Spleen (tissue), 11 donors: ENCODE measurements around the gene SETD1A. TPM values are rescaled to one million over a fixed set of nuclear protein-coding genes. Genes with fewer than 3 reads are reported as not detected.

Source experiments
- DNase-seq: peaks from one replicate; pipeline ENCODE4 v3.0.0-alpha.2; 2020
- H3K27ac ChIP-seq, 8 donors: fragments of 200-600 bp; sonication (generic) in 7 of 8; 1 replicate in 4 of 8; 2 replicates in 4 of 8; pipeline versions ENCODE4 v1.5.0 to v1.8.0; 2016 to 2021; ENCODE audit warnings: inconsistent platforms in 4 of 8, mild to moderate bottlenecking in 4 of 8, moderate library complexity in 1 of 8
- H3K27me3 ChIP-seq, 7 donors: fragments of 200-600 bp; sonication (generic) in 6 of 7; replicated peaks in 1 of 7; 1 replicate in 4 of 7; 2 replicates in 3 of 7; pipeline versions ENCODE4 v1.5.0 to v1.8.0; 2016 to 2021; ENCODE audit warnings: inconsistent platforms in 3 of 7, mild to moderate bottlenecking in 1 of 7
- H3K36me3 ChIP-seq, 6 donors: fragments of 200-600 bp; sonication (generic) in 5 of 6; 1 replicate in 4 of 6; 2 replicates in 2 of 6; pipeline versions ENCODE4 v1.5.0 to v1.8.0; 2016 to 2021; ENCODE audit warnings: inconsistent platforms in 2 of 6
- H3K4me1 ChIP-seq, 6 donors: fragments of 200-600 bp; sonication (generic) in 5 of 6; 1 replicate in 3 of 6; 2 replicates in 3 of 6; pipeline versions ENCODE4 v1.5.0 to v1.8.0; 2016 to 2021; ENCODE audit warnings: inconsistent platforms in 3 of 6
- H3K4me3 ChIP-seq, 8 donors: fragments of 200-600 bp; sonication (generic) in 7 of 8; 1 replicate in 4 of 8; 2 replicates in 4 of 8; pipeline versions ENCODE4 v1.5.0 to v1.8.0; 2016 to 2021; ENCODE audit warnings: inconsistent platforms in 4 of 8, mild to moderate bottlenecking in 4 of 8, moderate library complexity in 2 of 8
- H3K9me3 ChIP-seq, 8 donors: fragments of 200-600 bp; sonication (generic) in 7 of 8; 1 replicate in 4 of 8; 2 replicates in 4 of 8; pipeline versions ENCODE4 v1.5.0 to v1.8.0; 2016 to 2021; ENCODE audit warnings: inconsistent platforms in 4 of 8
- POLR2A ChIP-seq, 3 donors: fragments of 450-650 bp; IDR thresholded peaks; one replicate each; pipeline ENCODE4 v1.5.1; 2017; ENCODE audit warnings: antibody characterized with exemption in 3 of 3, mild to moderate bottlenecking in 1 of 3
- POLR2AphosphoS5 ChIP-seq, 3 donors: sonication (generic); formaldehyde crosslinking; IDR thresholded peaks; one replicate each; pipeline ENCODE4 v1.5.1; 2017; ENCODE audit warnings: antibody characterized with exemption in 3 of 3
- WGBS, 5 donors: extraction: QIAGEN DNeasy Blood & Tissue Kit in 3 of 5; methylation state at CpG; one replicate each; pipeline versions ENCODE4 v1.1.5 to v1.1.7; 2013 to 2018; 5-methylcytosine and 5-hydroxymethylcytosine counted together
- intact Hi-C: fragments of 100-400 bp; cut with DNase I; formaldehyde crosslinking; loops from one replicate; pipeline ENCODE4 v1.15.0; 2023; ENCODE audit warnings: low total_unique reads
- polyA plus RNA-seq, 3 donors: library from polyadenylated mRNA; stranded (reverse); fragments of 200-250 nt; gene quantifications; one replicate each; pipeline ENCODE4 v1.2.1, GENCODE V29; 2013
- total RNA-seq, 7 donors: library from RNA; depleted of rRNA in 3 of 7; stranded (reverse); fragments of >200 nt in 3 of 7; fragmentation: NEBNext Ultra II Directional in 4 of 7; extraction: Animal tissue kit (Norgen Biotek cat#: 25700) in 4 of 7; gene quantifications; one replicate each; pipeline versions ENCODE4 v1.1.0 to v1.2.1, GENCODE V29; 2016 to 2021
- TF ChIP-seq, protein P1 (sequence below), 11 experiments: fragments of 200-600 bp in 7 of 11; fragments of 450-650 bp in 4 of 11; sonication (generic) in 4 of 11; IDR thresholded peaks in 8 of 11; conservative IDR thresholded peaks in 3 of 11; 1 replicate in 7 of 11; 2 replicates in 4 of 11; pipeline versions ENCODE4 v1.4.0 to v1.8.0; 2016 to 2021; ENCODE audit warnings: antibody characterized with exemption in 11 of 11, inconsistent platforms in 4 of 11, mild to moderate bottlenecking in 1 of 11
- donor health status: healthy with polysubstance abuse.
- donor health status: DM: no; HTN: no; CAD: no; lungs with moderate emphysema.
- donor health status: DM: no; HTN: no; CAD: no.
- donor health status: Bipolar disorder and iron deficiency.
- donor health status: healthy.
- donor health status: DM: no; HTN: no; CAD: no.
- donor health status: DM: yes; HTN: yes; CAD: no.

SETD1A gene
- total and polyA plus RNA-seq, 10 donors: 4.8 to 24.9 (median 14.7) TPM

GRCh38 chr16:30974348-30974747 is 16.8 kb downstream of the SETD1A start:
- WGBS, 5 donors: 94 to 100% (median 95%) methylated on average over 6 of the region's 6 CpGs
- no peak for DNase-seq
- H3K27me3 ChIP-seq: no peaks in the 10 kb centered on the region
- H3K4me1 ChIP-seq: no peaks in the 10 kb centered on the region
- intact Hi-C loops: no loop called here
- H3K9me3 ChIP-seq: no peaks in the 10 kb centered on the region
- H3K4me3 ChIP-seq: no peak overlapping the region
- peaks cover under 1 to 100% (median 98%) of the 10 kb centered on the region in 6 donors for H3K36me3 ChIP-seq
- TF ChIP-seq POLR2A (IDR thresholded peaks at IDR 0.05) (no peak), POLR2AphosphoS5 (IDR thresholded peaks at IDR 0.05) (no peak)
- TF ChIP-seq, protein P1, sequence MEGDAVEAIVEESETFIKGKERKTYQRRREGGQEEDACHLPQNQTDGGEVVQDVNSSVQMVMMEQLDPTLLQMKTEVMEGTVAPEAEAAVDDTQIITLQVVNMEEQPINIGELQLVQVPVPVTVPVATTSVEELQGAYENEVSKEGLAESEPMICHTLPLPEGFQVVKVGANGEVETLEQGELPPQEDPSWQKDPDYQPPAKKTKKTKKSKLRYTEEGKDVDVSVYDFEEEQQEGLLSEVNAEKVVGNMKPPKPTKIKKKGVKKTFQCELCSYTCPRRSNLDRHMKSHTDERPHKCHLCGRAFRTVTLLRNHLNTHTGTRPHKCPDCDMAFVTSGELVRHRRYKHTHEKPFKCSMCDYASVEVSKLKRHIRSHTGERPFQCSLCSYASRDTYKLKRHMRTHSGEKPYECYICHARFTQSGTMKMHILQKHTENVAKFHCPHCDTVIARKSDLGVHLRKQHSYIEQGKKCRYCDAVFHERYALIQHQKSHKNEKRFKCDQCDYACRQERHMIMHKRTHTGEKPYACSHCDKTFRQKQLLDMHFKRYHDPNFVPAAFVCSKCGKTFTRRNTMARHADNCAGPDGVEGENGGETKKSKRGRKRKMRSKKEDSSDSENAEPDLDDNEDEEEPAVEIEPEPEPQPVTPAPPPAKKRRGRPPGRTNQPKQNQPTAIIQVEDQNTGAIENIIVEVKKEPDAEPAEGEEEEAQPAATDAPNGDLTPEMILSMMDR (IDR thresholded peaks at IDR 0.05 in 8 of 11, conservative IDR thresholded peaks at IDR 0.05 in 3 of 11): no peak
- no peak overlapping the region for H3K27ac ChIP-seq

DNA sequence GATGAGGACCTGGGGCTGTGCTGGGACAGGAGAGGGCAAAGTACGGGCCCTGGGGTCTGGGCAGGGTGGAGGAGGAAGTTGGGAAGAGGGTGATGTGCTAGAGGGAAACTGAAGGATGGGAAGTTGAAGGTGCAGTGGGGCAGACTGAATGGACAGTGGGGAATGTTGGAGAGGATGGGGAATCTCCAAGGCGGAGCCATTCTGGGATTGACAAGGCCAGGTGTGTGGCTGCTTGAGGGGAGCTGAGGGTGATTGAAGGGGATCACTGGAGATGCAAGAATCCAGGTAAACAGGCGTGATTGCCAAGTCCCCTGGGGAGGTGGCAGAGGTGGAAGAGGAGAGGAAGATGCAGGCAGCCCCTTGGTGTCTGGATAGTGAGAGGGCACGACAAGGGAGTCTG is 18.9 kb downstream of the SETD1A start:
- intact Hi-C loops: no loop called here
- Histone ChIP-seq H3K27me3 (no peaks in the 10 kb centered on the region), H3K4me1 (no peaks in the 10 kb centered on the region), H3K9me3 (no peaks in the 10 kb centered on the region), H3K36me3 (peaks cover 0 to 100% (median 98%) of the 10 kb centered on the region in 6 donors), H3K4me3 (no peak overlapping the region), H3K27ac (no peak overlapping the region)
- TF ChIP-seq POLR2A (IDR thresholded peaks at IDR 0.05) (no peak), POLR2AphosphoS5 (IDR thresholded peaks at IDR 0.05) (no peak)
- TF ChIP-seq, protein P1 (IDR thresholded peaks at IDR 0.05 in 8 of 11, conservative IDR thresholded peaks at IDR 0.05 in 3 of 11): no peak
- 83 to 98% (median 92%) methylated on average over 4 of the region's 4 CpGs for WGBS, 5 donors
- no peak for DNase-seq

DNA sequence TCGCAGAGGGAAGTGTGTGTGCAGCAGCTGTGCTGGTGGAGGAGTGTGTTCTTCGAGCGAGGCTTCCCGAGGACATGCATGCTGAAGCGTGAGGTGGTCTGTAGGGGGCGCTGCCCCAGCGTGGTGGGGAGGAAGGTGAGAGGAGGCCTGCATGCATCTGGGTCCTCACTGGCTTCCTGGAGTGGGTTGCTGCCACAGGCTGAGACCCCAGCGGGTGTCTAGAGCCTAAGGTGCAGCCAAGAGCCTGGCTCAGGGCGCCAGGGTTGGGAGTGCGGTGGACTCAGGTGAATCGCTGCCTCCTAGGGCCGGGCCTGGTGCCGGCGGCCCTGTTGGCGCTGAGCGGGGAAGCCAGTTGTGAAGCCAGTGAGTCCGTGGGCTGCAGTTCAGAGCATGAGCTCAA is 19.9 kb downstream of the SETD1A start:
- DNase-seq: no peak
- no peak for TF ChIP-seq POLR2A (IDR thresholded peaks at IDR 0.05)
- TF ChIP-seq POLR2AphosphoS5 (IDR thresholded peaks at IDR 0.05): peak in 1 of 3 donors; percentile 24
- TF ChIP-seq, protein P1 (IDR thresholded peaks at IDR 0.05 in 8 of 11, conservative IDR thresholded peaks at IDR 0.05 in 3 of 11): peak in 2 of 11 experiments; percentile 12 to 33
- intact Hi-C loops: no loop called here

DNA sequence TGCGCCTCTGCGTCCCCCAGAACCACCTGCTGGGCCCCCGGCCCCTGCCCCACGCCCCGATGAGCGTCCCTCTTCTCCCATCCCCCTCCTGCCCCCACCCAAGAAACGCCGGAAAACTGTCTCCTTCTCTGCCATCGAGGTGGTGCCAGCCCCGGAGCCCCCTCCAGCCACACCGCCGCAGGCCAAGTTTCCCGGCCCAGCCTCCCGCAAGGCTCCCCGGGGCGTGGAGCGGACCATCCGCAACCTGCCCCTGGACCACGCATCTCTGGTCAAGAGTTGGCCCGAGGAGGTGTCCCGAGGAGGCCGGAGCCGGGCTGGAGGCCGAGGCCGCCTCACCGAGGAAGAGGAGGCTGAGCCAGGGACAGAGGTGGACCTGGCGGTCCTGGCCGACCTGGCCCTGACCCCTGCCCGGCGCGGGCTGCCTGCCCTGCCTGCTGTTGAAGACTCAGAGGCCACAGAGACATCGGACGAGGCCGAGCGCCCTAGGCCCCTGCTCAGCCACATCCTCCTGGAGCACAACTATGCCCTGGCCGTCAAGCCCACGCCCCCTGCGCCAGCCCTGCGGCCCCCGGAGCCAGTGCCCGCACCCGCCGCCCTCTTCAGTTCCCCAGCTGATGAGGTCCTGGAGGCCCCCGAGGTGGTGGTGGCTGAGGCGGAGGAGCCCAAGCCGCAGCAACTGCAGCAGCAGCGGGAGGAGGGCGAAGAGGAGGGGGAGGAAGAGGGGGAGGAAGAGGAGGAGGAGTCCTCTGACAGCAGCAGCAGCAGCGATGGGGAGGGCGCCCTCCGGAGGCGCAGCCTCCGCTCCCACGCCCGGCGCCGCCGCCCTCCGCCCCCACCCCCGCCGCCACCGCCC is 21.8 kb downstream of the SETD1A start:
- intact Hi-C loops: loop anchor here (10.0 kb wide), 1 partner anchor 115 kb away; the partner anchor contains the start of gene VKORC1
- no peak for DNase-seq

More for the DNA sequence above, 19.9 kb downstream of the SETD1A start:
- no peaks in the 10 kb centered on the region for H3K27me3 ChIP-seq
- 79 to 92% (median 90%) methylated on average over 16 to 17 of the region's 17 CpGs for WGBS, 5 donors
- H3K36me3 ChIP-seq: peaks cover 0 to 100% (median 96%) of the 10 kb centered on the region in 6 donors
- no peaks in the 10 kb centered on the region for H3K4me1 ChIP-seq
- H3K9me3 ChIP-seq: no peaks in the 10 kb centered on the region
- no peak overlapping the region for H3K27ac ChIP-seq
- H3K4me3 ChIP-seq: no peak overlapping the region

More for the DNA sequence above, 21.8 kb downstream of the SETD1A start:
- Histone ChIP-seq H3K36me3 (peaks cover 0 to 100% (median 96%) of the 10 kb centered on the region in 6 donors), H3K27me3 (no peaks in the 10 kb centered on the region), H3K9me3 (no peaks in the 10 kb centered on the region), H3K4me1 (peaks cover 0 to 5% (median 1%) of the 10 kb centered on the region in 6 donors), H3K27ac (no peak overlapping the region), H3K4me3 (no peak overlapping the region)
- TF ChIP-seq POLR2AphosphoS5 (IDR thresholded peaks at IDR 0.05): peak in 1 of 3 donors; percentile 58
- no peak for TF ChIP-seq POLR2A (IDR thresholded peaks at IDR 0.05)
- TF ChIP-seq, protein P1 (IDR thresholded peaks at IDR 0.05 in 8 of 11, conservative IDR thresholded peaks at IDR 0.05 in 3 of 11): no peak
- WGBS, 5 donors: 89 to 96% (median 91%) methylated on average over 31 to 62 of the region's 62 CpGs
